ENCODE results near the gene GAB1. TPM values are rescaled to one million over a fixed set of nuclear protein-coding genes. Genes with fewer than 3 reads are reported as not detected.

Gene GAB1
- total RNA-seq, 4 donors from 2014 or later, result 50.4 to 65.3 (median 63.7) TPM

GRCh38 chr4:143511906-143512305 lies 175.2 kb downstream of the GAB1 start:
- Histone ChIP-seq H3K27me3 (no peaks in the 10 kb centered on the region), H3K9me3 (no peaks in the 10 kb centered on the region), H3K27ac (no peak overlapping the region), H3K4me3 (no peak overlapping the region), H3K36me3 (no peaks in the 10 kb centered on the region), H3K4me1 (no peaks in the 10 kb centered on the region)
- DNase-seq, result no peak
- TF ChIP-seq POLR2A (IDR thresholded peaks at IDR 0.05) (no peak), CTCF (IDR thresholded peaks at IDR 0.05) (no peak)
- intact Hi-C loops (cut with DNase I; ENCODE audit: low total_unique reads), result no loop called here

- no peak for DNase-seq
- no peaks in the 10 kb centered on the region for H3K36me3 ChIP-seq
- H3K4me1 ChIP-seq, result peaks cover 0 to 1% of the 10 kb centered on the region in 2 donors
- no peaks in the 10 kb centered on the region for H3K27me3 ChIP-seq
- peak overlapping the region; percentile 93 to 97 for H3K27ac ChIP-seq
- H3K9me3 ChIP-seq, result no peaks in the 10 kb centered on the region
- H3K4me3 ChIP-seq, result peak overlapping the region; percentile 72 to 92
- intact Hi-C loops (cut with DNase I; ENCODE audit: low total_unique reads), result no loop called here
- TF ChIP-seq POLR2A (IDR thresholded peaks at IDR 0.05) (no peak), CTCF (IDR thresholded peaks at IDR 0.05) (no peak)
These were observed 176.3 kb downstream of the GAB1 start for GRCh38 chr4:143512978-143513313.

GRCh38 chr4:143513314-143514168 lies 176.9 kb downstream of the GAB1 start, which contains the start of gene SMARCA5:
Gene SMARCA5 (plus strand): TSS chr4:143513702. CDS start chr4:143513925, 223 bp downstream.
- Histone ChIP-seq H3K4me3 (peak within 1 kb of the TSS; percentile 72 to 92), H3K4me1 (peaks cover 0 to 4% of the 10 kb centered on the region in 2 donors), H3K27me3 (no peaks in the 10 kb centered on the region), H3K27ac (peak within 1 kb of the TSS; percentile 93 to 97), H3K36me3 (no peaks in the 10 kb centered on the region), H3K9me3 (no peaks in the 10 kb centered on the region)
- peak; percentile 96 to 97 for DNase-seq
- intact Hi-C loops (cut with DNase I; ENCODE audit: low total_unique reads), result no loop called here
- TF ChIP-seq POLR2A (IDR thresholded peaks at IDR 0.05), result peak; percentile 86
- peak in 1 of 4 experiments; percentile 19 for TF ChIP-seq CTCF (IDR thresholded peaks at IDR 0.05)

- intact Hi-C loops (cut with DNase I; ENCODE audit: low total_unique reads), result no loop called here
- Histone ChIP-seq H3K36me3 (no peaks in the 10 kb centered on the region), H3K27me3 (no peaks in the 10 kb centered on the region), H3K4me3 (peak overlapping the region; percentile 72 to 92), H3K27ac (peak overlapping the region; percentile 93 to 97), H3K9me3 (no peaks in the 10 kb centered on the region), H3K4me1 (peaks cover 0 to 4% of the 10 kb centered on the region in 2 donors)
- no peak for DNase-seq
- no peak for TF ChIP-seq POLR2A (IDR thresholded peaks at IDR 0.05)
- TF ChIP-seq CTCF (IDR thresholded peaks at IDR 0.05), result no peak
These were observed 177.5 kb downstream of the GAB1 start for GRCh38 chr4:143514169-143514495.

- peaks cover 0 to 4% of the 10 kb centered on the region in 2 donors for H3K4me1 ChIP-seq
- no peaks in the 10 kb centered on the region for H3K9me3 ChIP-seq
- intact Hi-C loops (cut with DNase I; ENCODE audit: low total_unique reads), result no loop called here
- H3K36me3 ChIP-seq, result no peaks in the 10 kb centered on the region
- H3K4me3 ChIP-seq, result peak overlapping the region; percentile 72 to 92
- peak; percentile 25 to 33 for DNase-seq
- no peak for TF ChIP-seq POLR2A (IDR thresholded peaks at IDR 0.05)
- TF ChIP-seq CTCF (IDR thresholded peaks at IDR 0.05), result no peak
- H3K27me3 ChIP-seq, result no peaks in the 10 kb centered on the region
- peak overlapping the region; percentile 93 to 97 for H3K27ac ChIP-seq
These were observed 177.8 kb downstream of the GAB1 start for GRCh38 chr4:143514497-143514896.
